Caco-2 (cell line): Measurements from ENCODE around the gene TAPBPL. TPM values are rescaled to one million over a fixed set of nuclear protein-coding genes. Genes with fewer than 3 reads are reported as not detected.

ENCODE experiments used
- BruUV-seq: library from RNA; stranded (reverse); fragments of 400-500 nt; replicated peaks from 2 replicates; lab custom pipeline; 2021; lab: Mats Ljungman, UMichigan
- CTCF ChIA-PET: fragments of 300-600 bp; sonication (Branson Sonifier 250); formaldehyde crosslinking; loops from one replicate; lab custom pipeline; 2022; ENCODE audit warnings: antibody characterized with exemption; lab: Charles Lee
- POLR2A ChIA-PET: fragments of 300-600 bp; sonication (Branson Sonifier 250); formaldehyde crosslinking; loops from one replicate; lab custom pipeline; 2022; ENCODE audit warnings: antibody characterized with exemption; lab: Charles Lee
- DNase-seq, 2 experiments: peaks; one replicate each; pipeline versions ENCODE4 v3.0.0 to v3.0.0-alpha.2; 2020 to 2022
- H3K27me3 ChIP-seq: replicated peaks from 2 replicates; pipeline ENCODE4 v1.6.0; 2011; ENCODE audit warnings: low read length; ENCODE audit not compliant: control insufficient read depth, insufficient read depth
- H3K36me3 ChIP-seq: 2 replicates; pipeline ENCODE4 v1.5.1; 2011; ENCODE audit warnings: low read length; ENCODE audit not compliant: control insufficient read depth, insufficient read depth
- H3K4me1 ChIP-seq: fragments of 250-450 bp; sonication (Bioruptor Pico); 2 replicates; pipeline ENCODE4 v1.5.1; 2020; ENCODE audit warnings: mild to moderate bottlenecking
- H3K4me3 ChIP-seq: 2 replicates; pipeline ENCODE4 v1.5.1; 2011; ENCODE audit warnings: low read depth, mild to moderate bottlenecking, control low read depth, low read length
- H3K9me3 ChIP-seq: fragments of 250-450 bp; sonication (Bioruptor Pico); 2 replicates; pipeline ENCODE4 v1.5.1; 2020; ENCODE audit warnings: mild to moderate bottlenecking, moderate library complexity
- H3K27ac Mint-ChIP-seq: one replicate; pipeline ENCODE4 v1.8.0; 2022; ENCODE audit warnings: mixed read lengths; ENCODE audit not compliant: unreplicated experiment
- H3K27me3 Mint-ChIP-seq: one replicate; pipeline ENCODE4 v1.8.0; 2022; ENCODE audit warnings: mixed read lengths; ENCODE audit not compliant: insufficient read depth, unreplicated experiment
- H3K36me3 Mint-ChIP-seq: one replicate; pipeline ENCODE4 v1.8.0; 2022; ENCODE audit warnings: mild to moderate bottlenecking, mixed read lengths; ENCODE audit not compliant: insufficient read depth, unreplicated experiment
- H3K4me1 Mint-ChIP-seq: one replicate; pipeline ENCODE4 v1.8.0; 2022; ENCODE audit warnings: low read depth, mixed read lengths; ENCODE audit not compliant: unreplicated experiment
- H3K4me3 Mint-ChIP-seq: one replicate; pipeline ENCODE4 v1.8.0; 2022; ENCODE audit warnings: mild to moderate bottlenecking, moderate library complexity, mixed read lengths; ENCODE audit not compliant: unreplicated experiment
- H3K9me3 Mint-ChIP-seq: one replicate; pipeline ENCODE4 v1.8.0; 2022; ENCODE audit warnings: mixed read lengths; ENCODE audit not compliant: unreplicated experiment
- CTCF ChIP-seq, 2 experiments: fragments of 200-600 bp in 1 of 2; IDR thresholded peaks; 1 replicate in 1 of 2; 2 replicates in 1 of 2; pipeline versions ENCODE4 v1.5.1 to v1.8.0; 2011 to 2022; ENCODE audit warnings: antibody characterized with exemption in 1 of 2, control low read depth in 1 of 2, inconsistent platforms in 1 of 2, low read depth in 1 of 2, low read length in 1 of 2, mild to moderate bottlenecking in 1 of 2, moderate library complexity in 1 of 2; ENCODE audit not compliant: insufficient read depth in 1 of 2, severe bottlenecking in 1 of 2, unreplicated experiment in 1 of 2
- intact Hi-C: fragments of 100-400 bp; cut with micrococcal nuclease; formaldehyde crosslinking; loops from one replicate; pipeline ENCODE4 v1.10.0; 2022; ENCODE audit not compliant: unreplicated experiment
- total RNA-seq: library from RNA; stranded (reverse); gene quantifications from 2 replicates; pipeline ENCODE4 v1.2.3, GENCODE V29; 2022

The TAPBPL gene
- total RNA-seq, 1 experiment from 2014 or later: 9.7 TPM

GRCh38 chr12:6424008-6424347, 27.9 kb upstream of the TAPBPL start:
- H3K9me3 Mint-ChIP-seq: no peaks in the 10 kb centered on the region
- Histone ChIP-seq H3K27me3 (no peaks in the 10 kb centered on the region), H3K4me3 (no peak overlapping the region), H3K36me3 (no peaks in the 10 kb centered on the region), H3K4me1 (peaks cover 8% of the 10 kb centered on the region), H3K9me3 (no peaks in the 10 kb centered on the region)
- no peak overlapping the region for H3K27ac Mint-ChIP-seq
- intact Hi-C loops: no loop called here
- no peaks in the 10 kb centered on the region for H3K36me3 Mint-ChIP-seq
- CTCF ChIA-PET: interaction anchor here (0.5 to 4.5 kb wide), 10 partner anchors 15 to 134 kb away, joined by 3 to 45 read pairs (median 4); partner anchors contain the start of genes TAPBPL and VAMP1
- TF ChIP-seq CTCF (IDR thresholded peaks at IDR 0.05; ENCODE audit: insufficient read depth in 1 of 2, low read depth in 1 of 2, low read length in 1 of 2, severe bottlenecking in 1 of 2, unreplicated experiment in 1 of 2): no peak
- BruUV-seq: no TSS peak
- no peaks in the 10 kb centered on the region for H3K27me3 Mint-ChIP-seq
- no peak for DNase-seq
- POLR2A ChIA-PET: interaction anchor here (0.7 to 1.1 kb wide), 2 partner anchors 110 to 112 kb away, joined by 3 to 8 read pairs; partner anchors contain the start of gene GAPDH
- peaks cover 8% of the 10 kb centered on the region for H3K4me1 Mint-ChIP-seq
- no peak overlapping the region for H3K4me3 Mint-ChIP-seq

- Histone ChIP-seq H3K4me1 (peaks cover 8% of the 10 kb centered on the region), H3K9me3 (no peaks in the 10 kb centered on the region), H3K4me3 (no peak overlapping the region), H3K36me3 (no peaks in the 10 kb centered on the region), H3K27me3 (no peaks in the 10 kb centered on the region)
- peaks cover 8% of the 10 kb centered on the region for H3K4me1 Mint-ChIP-seq
- H3K4me3 Mint-ChIP-seq: no peak overlapping the region
- intact Hi-C loops: no loop called here
- TF ChIP-seq CTCF (IDR thresholded peaks at IDR 0.05; ENCODE audit: insufficient read depth in 1 of 2, low read depth in 1 of 2, low read length in 1 of 2, severe bottlenecking in 1 of 2, unreplicated experiment in 1 of 2): no peak
- no TSS peak for BruUV-seq
- no peak overlapping the region for H3K27ac Mint-ChIP-seq
- CTCF ChIA-PET: interaction anchor here (1.7 to 4.5 kb wide), 2 partner anchors 39 to 46 kb away, joined by 10 to 45 read pairs; partner anchors contain the start of gene VAMP1
- peak in 1 of 2 experiments; percentile 26 for DNase-seq
- no peaks in the 10 kb centered on the region for H3K9me3 Mint-ChIP-seq
- POLR2A ChIA-PET: interaction anchor here (0.6 kb wide), 1 partner anchor 46 kb away, joined by 5 read pairs; no protein-coding TSS in a partner anchor
- no peaks in the 10 kb centered on the region for H3K27me3 Mint-ChIP-seq
- no peaks in the 10 kb centered on the region for H3K36me3 Mint-ChIP-seq
Observed at GRCh38 chr12:6424866-6425265, 27.0 kb upstream of the TAPBPL start.

- CTCF ChIA-PET: interaction anchor here (0.6 to 4.5 kb wide), 2 partner anchors 38 to 45 kb away, joined by 5 to 45 read pairs; no protein-coding TSS in a partner anchor
- Mint-ChIP-seq H3K27me3 (no peaks in the 10 kb centered on the region), H3K4me3 (no peak overlapping the region), H3K9me3 (no peaks in the 10 kb centered on the region), H3K36me3 (no peaks in the 10 kb centered on the region), H3K4me1 (peaks cover 17% of the 10 kb centered on the region), H3K27ac (no peak overlapping the region)
- peak in 1 of 2 experiments; percentile 38 for DNase-seq
- POLR2A ChIA-PET: interaction anchor here (0.6 to 1.0 kb wide), 4 partner anchors 45 to 108 kb away, joined by 3 to 9 read pairs (median 5); partner anchors contain the start of gene GAPDH
- Histone ChIP-seq H3K27me3 (no peaks in the 10 kb centered on the region), H3K9me3 (no peaks in the 10 kb centered on the region), H3K36me3 (no peaks in the 10 kb centered on the region), H3K4me1 (peaks cover 12% of the 10 kb centered on the region), H3K4me3 (no peak overlapping the region)
- BruUV-seq: no TSS peak
- intact Hi-C loops: no loop called here
- TF ChIP-seq CTCF (IDR thresholded peaks at IDR 0.05; ENCODE audit: insufficient read depth in 1 of 2, low read depth in 1 of 2, low read length in 1 of 2, severe bottlenecking in 1 of 2, unreplicated experiment in 1 of 2): no peak
Observed at GRCh38 chr12:6425590-6426531, 26.0 kb upstream of the TAPBPL start.
